Smooth muscle cell (in vitro differentiated cells): Measurements from ENCODE around the gene CTRB1. TPM values are rescaled to one million over a fixed set of nuclear protein-coding genes. Genes with fewer than 3 reads are reported as not detected.

Source experiments
- DNase-seq: peaks from one replicate; lab custom pipeline; 2025; ENCODE audit not compliant: unreplicated experiment; lab: John Stamatoyannopoulos, UW
- H2AFZ ChIP-seq: fragments of 200-600 bp; sonication (generic); 2 replicates; pipeline ENCODE4 v1.6.0; 2016; ENCODE audit warnings: antibody characterized with exemption, low read depth, mild to moderate bottlenecking
- H3F3A ChIP-seq: fragments of 200-600 bp; sonication (generic); 2 replicates; pipeline ENCODE4 v1.6.0; 2017; ENCODE audit warnings: antibody characterized with exemption, low read depth
- H3K27ac ChIP-seq: fragments of 200-600 bp; sonication (generic); 2 replicates; pipeline ENCODE4 v1.5.1; 2016; ENCODE audit warnings: low read depth, mild to moderate bottlenecking
- H3K27me3 ChIP-seq: fragments of 200-600 bp; sonication (generic); 2 replicates; pipeline ENCODE4 v1.6.1; 2016; ENCODE audit warnings: low read depth, mild to moderate bottlenecking
- H3K36me3 ChIP-seq: fragments of 200-600 bp; sonication (generic); 2 replicates; pipeline ENCODE4 v1.5.1; 2016; ENCODE audit warnings: low read depth
- H3K4me1 ChIP-seq: fragments of 200-600 bp; sonication (generic); 2 replicates; pipeline ENCODE4 v1.5.1; 2016; ENCODE audit warnings: low read depth
- H3K4me2 ChIP-seq: fragments of 200-600 bp; sonication (generic); 2 replicates; pipeline ENCODE4 v1.6.0; 2016; ENCODE audit warnings: mild to moderate bottlenecking
- H3K4me3 ChIP-seq: fragments of 200-600 bp; sonication (generic); 2 replicates; pipeline ENCODE4 v1.5.1; 2016; ENCODE audit warnings: mild to moderate bottlenecking
- H3K79me2 ChIP-seq: fragments of 200-600 bp; sonication (generic); 2 replicates; pipeline ENCODE4 v1.6.0; 2016; ENCODE audit warnings: low read depth, mild to moderate bottlenecking
- H3K9ac ChIP-seq: fragments of 200-600 bp; sonication (generic); 2 replicates; pipeline ENCODE4 v1.6.0; 2016; ENCODE audit warnings: low read depth
- H3K9me3 ChIP-seq: fragments of 200-600 bp; sonication (generic); replicated peaks from 2 replicates; pipeline ENCODE4 v1.5.1; 2016; ENCODE audit warnings: low read depth
- H4K20me1 ChIP-seq: fragments of 200-600 bp; sonication (generic); 2 replicates; pipeline ENCODE4 v1.6.0; 2016; ENCODE audit warnings: low read depth
- WGBS: methylation state at CpG from one replicate; pipeline ENCODE4 v1.1.7; 2016; ENCODE audit warnings: low lambda C conversion rate; 5-methylcytosine and 5-hydroxymethylcytosine counted together
- polyA plus RNA-seq: library from polyadenylated mRNA; unstranded; fragments of >200 nt; fragmentation: Nextera tagmentation; extraction: Ambion mirVana; gene quantifications from 2 replicates; pipeline ENCODE4 v1.2.1, GENCODE V29; 2016
- total RNA-seq: library from RNA; depleted of rRNA; stranded (reverse); fragments of >200 nt; gene quantifications from 2 replicates; pipeline ENCODE4 v1.2.3, GENCODE V29; 2014
- TF ChIP-seq, protein P1 (sequence below): fragments of 200-600 bp; sonication (generic); IDR thresholded peaks from 2 replicates; pipeline ENCODE4 v1.5.1; 2017; ENCODE audit warnings: borderline replicate concordance, mild to moderate bottlenecking, antibody characterized with exemption; ENCODE audit not compliant: insufficient read depth, poor library complexity, severe bottlenecking

CTRB1 gene
- total and polyA plus RNA-seq, 2 experiments from 2014 or later = 1.9 TPM; not detected in 1

DNA sequence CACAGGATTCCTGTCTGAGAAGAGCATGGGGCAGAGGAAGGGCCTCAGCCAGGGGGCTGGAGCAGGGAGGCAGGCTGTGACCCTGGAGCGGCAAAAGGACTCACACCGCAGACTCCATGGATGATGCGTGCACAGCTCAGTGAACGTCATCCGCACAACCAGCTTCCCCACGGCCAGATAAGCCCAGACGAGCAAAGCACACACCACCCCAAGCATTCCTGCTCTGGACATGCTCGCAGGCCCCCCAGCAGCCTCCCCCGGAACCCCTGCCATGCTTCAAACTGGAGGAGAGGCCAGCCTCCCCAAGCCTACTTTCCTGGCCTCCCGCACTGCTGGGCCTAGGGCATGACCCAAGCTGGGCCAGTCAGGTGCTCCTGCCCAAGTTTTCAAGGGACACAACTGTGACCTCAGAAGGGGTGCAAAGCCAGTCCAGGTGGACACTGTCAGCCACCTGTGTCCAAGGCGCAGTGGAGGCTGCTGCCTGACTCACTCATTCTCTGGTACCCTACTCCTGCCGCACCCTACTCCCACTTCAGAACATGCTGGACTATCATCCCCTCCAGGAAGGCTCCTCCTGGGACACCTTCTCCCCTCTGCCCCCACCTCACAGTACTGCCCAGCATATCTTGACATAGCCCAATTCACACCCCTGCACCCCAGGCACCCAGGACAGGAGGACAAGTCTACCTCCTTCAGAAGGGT is 27.9 kb downstream of the CTRB1 start:
- peak overlapping the region; percentile 99 for H3K4me2 ChIP-seq
- no peak overlapping the region for H2AFZ ChIP-seq
- H3K27ac ChIP-seq = peak overlapping the region; percentile 100
- no peaks in the 10 kb centered on the region for H3K9me3 ChIP-seq
- no peaks in the 10 kb centered on the region for H3K27me3 ChIP-seq
- no peak overlapping the region for H3K4me3 ChIP-seq
- H3K36me3 ChIP-seq = no peaks in the 10 kb centered on the region
- peaks cover 87% of the 10 kb centered on the region for H3K79me2 ChIP-seq
- H3F3A ChIP-seq = peaks cover 7% of the 10 kb centered on the region
- H4K20me1 ChIP-seq = peaks cover 47% of the 10 kb centered on the region
- H3K9ac ChIP-seq = peak overlapping the region; percentile 98
- peaks cover 46% of the 10 kb centered on the region for H3K4me1 ChIP-seq
- WGBS = 24% methylated on average over 12 of the region's 12 CpGs
- no peak for DNase-seq
- TF ChIP-seq, protein P1, sequence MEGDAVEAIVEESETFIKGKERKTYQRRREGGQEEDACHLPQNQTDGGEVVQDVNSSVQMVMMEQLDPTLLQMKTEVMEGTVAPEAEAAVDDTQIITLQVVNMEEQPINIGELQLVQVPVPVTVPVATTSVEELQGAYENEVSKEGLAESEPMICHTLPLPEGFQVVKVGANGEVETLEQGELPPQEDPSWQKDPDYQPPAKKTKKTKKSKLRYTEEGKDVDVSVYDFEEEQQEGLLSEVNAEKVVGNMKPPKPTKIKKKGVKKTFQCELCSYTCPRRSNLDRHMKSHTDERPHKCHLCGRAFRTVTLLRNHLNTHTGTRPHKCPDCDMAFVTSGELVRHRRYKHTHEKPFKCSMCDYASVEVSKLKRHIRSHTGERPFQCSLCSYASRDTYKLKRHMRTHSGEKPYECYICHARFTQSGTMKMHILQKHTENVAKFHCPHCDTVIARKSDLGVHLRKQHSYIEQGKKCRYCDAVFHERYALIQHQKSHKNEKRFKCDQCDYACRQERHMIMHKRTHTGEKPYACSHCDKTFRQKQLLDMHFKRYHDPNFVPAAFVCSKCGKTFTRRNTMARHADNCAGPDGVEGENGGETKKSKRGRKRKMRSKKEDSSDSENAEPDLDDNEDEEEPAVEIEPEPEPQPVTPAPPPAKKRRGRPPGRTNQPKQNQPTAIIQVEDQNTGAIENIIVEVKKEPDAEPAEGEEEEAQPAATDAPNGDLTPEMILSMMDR = no peak

DNA sequence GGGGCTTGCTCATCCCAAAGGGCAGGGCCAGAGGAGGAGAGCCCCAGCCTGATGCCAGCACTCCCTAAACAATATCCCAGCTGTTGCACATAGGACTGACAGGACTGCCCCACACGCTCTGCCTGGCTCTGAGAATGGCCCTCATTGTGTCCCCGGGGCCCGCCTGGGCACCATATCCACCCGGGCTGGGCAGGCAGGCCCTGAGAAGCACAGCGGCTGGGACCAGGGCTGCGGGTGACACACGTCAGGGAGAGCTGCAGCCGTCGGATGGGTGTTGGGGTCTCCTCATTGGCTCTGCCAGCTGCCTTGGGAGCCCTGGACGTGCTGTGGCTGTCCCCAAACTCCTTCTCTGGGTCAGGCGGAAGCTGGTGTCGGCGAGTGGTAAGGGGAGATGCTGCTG is 28.5 kb downstream of the CTRB1 start:
- Histone ChIP-seq H2AFZ (no peak overlapping the region), H3K4me3 (no peak overlapping the region), H3K4me2 (peak overlapping the region; percentile 99), H3K27ac (peak overlapping the region; percentile 100), H4K20me1 (peaks cover 47% of the 10 kb centered on the region), H3K9me3 (no peaks in the 10 kb centered on the region), H3K9ac (peak overlapping the region; percentile 98), H3K36me3 (no peaks in the 10 kb centered on the region), H3K27me3 (no peaks in the 10 kb centered on the region), H3F3A (peaks cover 12% of the 10 kb centered on the region), H3K4me1 (peaks cover 52% of the 10 kb centered on the region), H3K79me2 (peaks cover 86% of the 10 kb centered on the region)
- WGBS = 93% methylated on average over 13 of the region's 13 CpGs
- no peak for DNase-seq
- TF ChIP-seq, protein P1 = no peak

DNA sequence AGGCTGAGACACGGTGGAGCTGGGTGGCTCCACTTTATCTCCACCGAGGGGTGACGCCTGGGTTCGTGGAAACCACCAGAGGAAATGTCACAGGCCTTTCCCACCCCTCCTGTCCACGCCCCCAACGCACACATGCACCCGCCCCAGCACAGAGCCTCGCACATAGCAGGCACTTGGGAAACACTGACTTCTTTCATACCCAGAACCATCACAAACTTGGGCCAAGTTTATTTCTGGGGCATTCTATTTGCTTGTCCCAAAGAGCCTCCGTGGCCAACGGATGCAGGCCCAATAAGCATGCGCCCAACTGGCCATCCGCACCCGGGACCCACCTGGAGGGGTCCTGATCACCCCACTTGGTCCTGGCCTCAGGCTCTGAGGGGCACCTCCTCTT is 29.4 kb downstream of the CTRB1 start:
- Histone ChIP-seq H3K4me1 (peaks cover 60% of the 10 kb centered on the region), H2AFZ (no peak overlapping the region), H3F3A (peaks cover 21% of the 10 kb centered on the region)

More for the DNA sequence above, 29.4 kb downstream of the CTRB1 start:
- Histone ChIP-seq H3K4me3 (no peak overlapping the region), H3K27me3 (no peaks in the 10 kb centered on the region), H3K79me2 (peaks cover 86% of the 10 kb centered on the region), H3K9ac (peak overlapping the region; percentile 98), H4K20me1 (peaks cover 48% of the 10 kb centered on the region), H3K4me2 (peak overlapping the region; percentile 99), H3K36me3 (no peaks in the 10 kb centered on the region), H3K27ac (peak overlapping the region; percentile 100), H3K9me3 (no peaks in the 10 kb centered on the region)
- DNase-seq = no peak
- TF ChIP-seq, protein P1 = no peak
- WGBS = 53% methylated on average over 13 of the region's 13 CpGs
